Thymus (tissue), 11 donors: ENCODE results near the gene TTYH2. TPM values are rescaled to one million over a fixed set of nuclear protein-coding genes. Genes with fewer than 3 reads are reported as not detected.

Source experiments
- DNase-seq, 9 donors: peaks; one replicate each; pipeline ENCODE4 v3.0.0-alpha.2; 2013; ENCODE audit warnings: low spot score in 9 of 9, low read depth in 6 of 9, missing footprints in 1 of 9
- H3K27ac ChIP-seq, 2 donors: one replicate each; pipeline ENCODE4 v1.5.1; 2013; ENCODE audit warnings: control low read depth in 1 of 2, low read depth in 1 of 2, low read length in 1 of 2, mild to moderate bottlenecking in 1 of 2, moderate library complexity in 1 of 2
- H3K27me3 ChIP-seq, 2 donors: one replicate each; pipeline ENCODE4 v1.5.1; 2013; ENCODE audit warnings: low read length in 1 of 2; ENCODE audit not compliant: control insufficient read depth in 2 of 2, insufficient read depth in 1 of 2
- H3K36me3 ChIP-seq, 2 donors: one replicate each; pipeline ENCODE4 v1.5.1; 2013; ENCODE audit warnings: low read length in 1 of 2, mild to moderate bottlenecking in 1 of 2, moderate library complexity in 1 of 2; ENCODE audit not compliant: control insufficient read depth in 2 of 2, insufficient read depth in 2 of 2
- H3K4me1 ChIP-seq, 2 donors: one replicate each; pipeline ENCODE4 v1.5.1; 2013; ENCODE audit warnings: low read length in 2 of 2; ENCODE audit not compliant: control insufficient read depth in 2 of 2, insufficient read depth in 2 of 2
- H3K4me3 ChIP-seq, 2 donors: one replicate each; pipeline ENCODE4 v1.5.1; 2013; ENCODE audit warnings: low read length in 2 of 2, control low read depth in 1 of 2, mild to moderate bottlenecking in 1 of 2
- H3K9me3 ChIP-seq, 2 donors: one replicate each; pipeline ENCODE4 v1.5.1; 2013; ENCODE audit warnings: low read length in 1 of 2, mild to moderate bottlenecking in 1 of 2; ENCODE audit not compliant: control insufficient read depth in 2 of 2, insufficient read depth in 1 of 2
- WGBS: extraction: QIAGEN DNeasy Blood & Tissue Kit; methylation state at CpG from one replicate; pipeline ENCODE4 v1.1.7; 2013; 5-methylcytosine and 5-hydroxymethylcytosine counted together
- polyA plus RNA-seq: library from polyadenylated mRNA; stranded (reverse); fragments of 200-250 nt; gene quantifications from one replicate; pipeline ENCODE4 v1.2.3, GENCODE V29; 2013
- total RNA-seq: library from RNA; stranded (reverse); fragments of 120-200 nt; gene quantifications from one replicate; pipeline ENCODE4 v1.2.4, GENCODE V29; 2013
- donor health status: healthy.

TTYH2 gene
- total and polyA plus RNA-seq, 2 donors, result 4.9 to 8.7 TPM

- H3K36me3 ChIP-seq, result no peaks in the 10 kb centered on the region
- no peak for DNase-seq
- H3K4me3 ChIP-seq, result no peak overlapping the region
- H3K9me3 ChIP-seq, result no peaks in the 10 kb centered on the region
- no peak overlapping the region for H3K27ac ChIP-seq
- H3K4me1 ChIP-seq, result no peaks in the 10 kb centered on the region
- no peaks in the 10 kb centered on the region for H3K27me3 ChIP-seq
- WGBS, result 98% methylated on average over 20 of the region's 20 CpGs
These were observed 11.8 kb downstream of the TTYH2 start for GRCh38 chr17:74224959-74225725.

- no peaks in the 10 kb centered on the region for H3K4me1 ChIP-seq
- H3K27me3 ChIP-seq, result no peaks in the 10 kb centered on the region
- no peak for DNase-seq
- H3K27ac ChIP-seq, result no peak overlapping the region
- H3K9me3 ChIP-seq, result no peaks in the 10 kb centered on the region
- H3K4me3 ChIP-seq, result no peak overlapping the region
- H3K36me3 ChIP-seq, result no peaks in the 10 kb centered on the region
- 97% methylated on average over 6 of the region's 6 CpGs for WGBS
These were observed 12.9 kb downstream of the TTYH2 start for GRCh38 chr17:74226252-74226651.

GRCh38 chr17:74227271-74228080 lies 14.1 kb downstream of the TTYH2 start:
- DNase-seq, result no peak
- H3K4me1 ChIP-seq, result no peaks in the 10 kb centered on the region
- WGBS, result 83% methylated on average over 10 of the region's 10 CpGs
- no peaks in the 10 kb centered on the region for H3K9me3 ChIP-seq
- H3K4me3 ChIP-seq, result no peak overlapping the region
- H3K36me3 ChIP-seq, result no peaks in the 10 kb centered on the region
- no peaks in the 10 kb centered on the region for H3K27me3 ChIP-seq
- H3K27ac ChIP-seq, result no peak overlapping the region

- Histone ChIP-seq H3K4me3 (no peak overlapping the region), H3K36me3 (no peaks in the 10 kb centered on the region), H3K4me1 (no peaks in the 10 kb centered on the region), H3K27me3 (no peaks in the 10 kb centered on the region), H3K9me3 (no peaks in the 10 kb centered on the region), H3K27ac (no peak overlapping the region)
- no peak for DNase-seq
- 88% methylated on average over 5 of the region's 5 CpGs for WGBS
These were observed 15.1 kb downstream of the TTYH2 start for GRCh38 chr17:74228306-74228978.

GRCh38 chr17:74230896-74231295 lies 17.5 kb downstream of the TTYH2 start:
- WGBS, result 98% methylated on average over 16 of the region's 16 CpGs
- Histone ChIP-seq H3K27ac (no peak overlapping the region), H3K36me3 (no peaks in the 10 kb centered on the region), H3K9me3 (no peaks in the 10 kb centered on the region), H3K4me1 (peaks cover 3 to 13% of the 10 kb centered on the region in 2 donors), H3K27me3 (no peaks in the 10 kb centered on the region), H3K4me3 (no peak overlapping the region)
- DNase-seq, result no peak

- 96% methylated on average over 17 of the region's 17 CpGs for WGBS
- Histone ChIP-seq H3K27me3 (no peaks in the 10 kb centered on the region), H3K27ac (no peak overlapping the region), H3K4me3 (no peak overlapping the region), H3K4me1 (peaks cover 3 to 16% of the 10 kb centered on the region in 2 donors), H3K36me3 (no peaks in the 10 kb centered on the region), H3K9me3 (no peaks in the 10 kb centered on the region)
- no peak for DNase-seq
These were observed 18.8 kb downstream of the TTYH2 start for GRCh38 chr17:74231928-74232907.

- Histone ChIP-seq H3K4me3 (no peak overlapping the region), H3K4me1 (peaks cover 3 to 16% of the 10 kb centered on the region in 2 donors), H3K27me3 (no peaks in the 10 kb centered on the region), H3K9me3 (no peaks in the 10 kb centered on the region), H3K36me3 (peaks cover 0 to 3% of the 10 kb centered on the region in 2 donors), H3K27ac (no peak overlapping the region)
- 90% methylated on average over 8 of the region's 8 CpGs for WGBS
- no peak for DNase-seq
These were observed 20.6 kb downstream of the TTYH2 start for GRCh38 chr17:74233937-74234336.

GRCh38 chr17:74234486-74234885 lies 21.1 kb downstream of the TTYH2 start:
- Histone ChIP-seq H3K4me3 (no peak overlapping the region), H3K4me1 (peaks cover 3 to 16% of the 10 kb centered on the region in 2 donors), H3K27ac (no peak overlapping the region), H3K9me3 (no peaks in the 10 kb centered on the region), H3K36me3 (peaks cover 0 to 3% of the 10 kb centered on the region in 2 donors), H3K27me3 (no peaks in the 10 kb centered on the region)
- DNase-seq, result no peak
- 89% methylated on average over 1 of the region's 1 CpG for WGBS
